ACC112 (cell line): ENCODE data around the gene IL17B.

Experiments used
- H2AFZ ChIP-seq: fragments of 200-600 bp; sonication (generic); one replicate; pipeline ENCODE4 v1.6.0; 2017; ENCODE audit warnings: antibody characterized with exemption, low read length; ENCODE audit not compliant: unreplicated experiment
- H3K27ac ChIP-seq: fragments of 200-600 bp; sonication (generic); 2 replicates; pipeline ENCODE4 v1.5.1; 2014; ENCODE audit warnings: low read depth, mild to moderate bottlenecking, antibody characterized with exemption, low read length, moderate library complexity
- H3K27me3 ChIP-seq: fragments of 200-600 bp; sonication (generic); 2 replicates; pipeline ENCODE4 v1.6.1; 2014; ENCODE audit warnings: mild to moderate bottlenecking, antibody characterized with exemption, low read length, moderate library complexity, mixed read lengths; ENCODE audit not compliant: insufficient read depth
- H3K36me3 ChIP-seq: fragments of 200-600 bp; sonication (generic); 2 replicates; pipeline ENCODE4 v1.6.1; 2016; ENCODE audit warnings: mild to moderate bottlenecking, antibody characterized with exemption, low read length, moderate library complexity, mixed read lengths; ENCODE audit not compliant: insufficient read depth
- H3K4me1 ChIP-seq: fragments of 200-600 bp; sonication (generic); one replicate; pipeline ENCODE4 v1.6.1; 2016; ENCODE audit warnings: low read length, mixed read lengths; ENCODE audit not compliant: insufficient read depth, unreplicated experiment, control insufficient read depth
- H3K4me3 ChIP-seq: fragments of 200-600 bp; sonication (generic); 2 replicates; pipeline ENCODE4 v1.5.1; 2014; ENCODE audit warnings: mild to moderate bottlenecking, low read depth, low read length
- H3K79me2 ChIP-seq: fragments of 200-600 bp; sonication (generic); one replicate; pipeline ENCODE4 v1.6.0; 2016; ENCODE audit warnings: low read length; ENCODE audit not compliant: control insufficient read depth, unreplicated experiment, insufficient read depth

The IL17B gene

GRCh38 chr5:149328177-149328576 is 50.9 kb downstream of the IL17B start:
- H3K4me3 ChIP-seq = no peak overlapping the region
- H3K4me1 ChIP-seq = peaks cover 10% of the 10 kb centered on the region
- no peak overlapping the region for H2AFZ ChIP-seq
- no peaks in the 10 kb centered on the region for H3K79me2 ChIP-seq
- H3K27me3 ChIP-seq = no peaks in the 10 kb centered on the region
- no peaks in the 10 kb centered on the region for H3K36me3 ChIP-seq
- no peak overlapping the region for H3K27ac ChIP-seq

GRCh38 chr5:149326611-149327010 is 52.5 kb downstream of the IL17B start:
- Histone ChIP-seq H3K27me3 (no peaks in the 10 kb centered on the region), H3K4me3 (no peak overlapping the region), H3K4me1 (peaks cover 12% of the 10 kb centered on the region), H2AFZ (no peak overlapping the region), H3K79me2 (no peaks in the 10 kb centered on the region), H3K27ac (no peak overlapping the region), H3K36me3 (no peaks in the 10 kb centered on the region)

- Histone ChIP-seq H2AFZ (no peak overlapping the region), H3K27ac (no peak overlapping the region), H3K27me3 (no peaks in the 10 kb centered on the region), H3K4me3 (no peak overlapping the region), H3K36me3 (no peaks in the 10 kb centered on the region), H3K4me1 (peaks cover 18% of the 10 kb centered on the region), H3K79me2 (no peaks in the 10 kb centered on the region)
Measured at GRCh38 chr5:149325894-149326293, 53.2 kb downstream of the IL17B start.

- peaks cover 24% of the 10 kb centered on the region for H3K4me1 ChIP-seq
- no peak overlapping the region for H3K27ac ChIP-seq
- H3K79me2 ChIP-seq = no peaks in the 10 kb centered on the region
- no peaks in the 10 kb centered on the region for H3K36me3 ChIP-seq
- H2AFZ ChIP-seq = no peak overlapping the region
- no peak overlapping the region for H3K4me3 ChIP-seq
- H3K27me3 ChIP-seq = no peaks in the 10 kb centered on the region
Measured at GRCh38 chr5:149325166-149325735, 53.8 kb downstream of the IL17B start.

- Histone ChIP-seq H3K27me3 (no peaks in the 10 kb centered on the region), H2AFZ (no peak overlapping the region), H3K27ac (no peak overlapping the region; the same call in 1 of the 2 replicates), H3K36me3 (no peaks in the 10 kb centered on the region), H3K79me2 (no peaks in the 10 kb centered on the region), H3K4me1 (peaks cover 27% of the 10 kb centered on the region), H3K4me3 (no peak overlapping the region)
Measured at GRCh38 chr5:149324641-149325040, 54.5 kb downstream of the IL17B start.
